LNCaP clone FGC (cell line): ENCODE data around the gene PARP14.

Experiments used
- DNase-seq: peaks from one replicate; pipeline ENCODE4 v3.0.0-alpha.2; 2011; ENCODE audit warnings: low read depth
- H3K4me3 ChIP-seq: 2 replicates; pipeline ENCODE4 v1.5.1; 2011; ENCODE audit warnings: mild to moderate bottlenecking, low read depth, low read length, control low read depth
- TF ChIP-seq, protein P1 (sequence below): IDR thresholded peaks from 2 replicates; pipeline ENCODE4 v1.5.1; 2012; ENCODE audit warnings: mild to moderate bottlenecking; ENCODE audit not compliant: control insufficient read depth, insufficient read depth; ENCODE audit errors: extremely low read depth

PARP14 gene

GRCh38 chr3:122671553-122671952 lies 9.1 kb upstream of the PARP14 start:
- TF ChIP-seq, protein P1, sequence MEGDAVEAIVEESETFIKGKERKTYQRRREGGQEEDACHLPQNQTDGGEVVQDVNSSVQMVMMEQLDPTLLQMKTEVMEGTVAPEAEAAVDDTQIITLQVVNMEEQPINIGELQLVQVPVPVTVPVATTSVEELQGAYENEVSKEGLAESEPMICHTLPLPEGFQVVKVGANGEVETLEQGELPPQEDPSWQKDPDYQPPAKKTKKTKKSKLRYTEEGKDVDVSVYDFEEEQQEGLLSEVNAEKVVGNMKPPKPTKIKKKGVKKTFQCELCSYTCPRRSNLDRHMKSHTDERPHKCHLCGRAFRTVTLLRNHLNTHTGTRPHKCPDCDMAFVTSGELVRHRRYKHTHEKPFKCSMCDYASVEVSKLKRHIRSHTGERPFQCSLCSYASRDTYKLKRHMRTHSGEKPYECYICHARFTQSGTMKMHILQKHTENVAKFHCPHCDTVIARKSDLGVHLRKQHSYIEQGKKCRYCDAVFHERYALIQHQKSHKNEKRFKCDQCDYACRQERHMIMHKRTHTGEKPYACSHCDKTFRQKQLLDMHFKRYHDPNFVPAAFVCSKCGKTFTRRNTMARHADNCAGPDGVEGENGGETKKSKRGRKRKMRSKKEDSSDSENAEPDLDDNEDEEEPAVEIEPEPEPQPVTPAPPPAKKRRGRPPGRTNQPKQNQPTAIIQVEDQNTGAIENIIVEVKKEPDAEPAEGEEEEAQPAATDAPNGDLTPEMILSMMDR: no peak
- DNase-seq: no peak
- no peak overlapping the region for H3K4me3 ChIP-seq

DNA sequence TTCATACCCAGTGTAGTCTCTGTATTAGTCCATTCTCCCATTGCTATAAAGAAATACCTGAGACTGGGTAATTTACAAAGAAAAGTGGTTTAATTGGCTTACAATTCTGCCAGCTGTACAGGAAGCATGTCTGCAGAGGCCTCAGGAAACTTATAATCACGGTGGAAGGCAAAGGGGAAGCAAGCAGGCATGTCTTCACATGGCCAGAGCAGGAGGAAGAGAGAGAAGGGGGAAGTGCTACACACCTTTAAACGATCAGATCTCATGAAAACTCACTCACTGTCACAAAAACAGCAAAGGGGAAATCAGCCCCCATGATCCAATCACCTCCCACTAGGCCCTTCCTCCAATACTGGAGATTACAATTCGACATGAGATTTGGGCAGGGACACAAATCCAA lies 6.3 kb upstream of the PARP14 start:
- no peak for DNase-seq
- H3K4me3 ChIP-seq: no peak overlapping the region
- TF ChIP-seq, protein P1: no peak

DNA sequence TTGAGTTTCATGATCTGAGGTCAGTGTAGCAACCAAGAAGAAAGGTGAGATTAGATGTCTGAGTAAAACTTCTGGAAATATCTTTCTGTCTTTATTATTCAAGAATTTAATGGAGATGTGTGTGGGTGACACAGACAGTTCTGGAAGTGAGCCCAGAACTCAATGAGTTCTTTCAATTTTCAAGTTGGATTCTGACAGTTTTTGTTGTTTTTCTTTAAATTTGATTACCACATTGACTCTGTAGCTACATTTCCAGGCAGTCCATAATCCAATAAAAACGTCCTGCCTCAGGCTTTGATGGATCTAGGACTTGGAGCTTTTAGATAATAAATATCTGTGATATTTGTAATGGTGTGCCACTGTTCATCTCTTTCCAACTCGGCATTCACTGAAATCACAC lies 3.9 kb upstream of the PARP14 start:
- no peak for DNase-seq
- TF ChIP-seq, protein P1: no peak
- no peak overlapping the region for H3K4me3 ChIP-seq

DNA sequence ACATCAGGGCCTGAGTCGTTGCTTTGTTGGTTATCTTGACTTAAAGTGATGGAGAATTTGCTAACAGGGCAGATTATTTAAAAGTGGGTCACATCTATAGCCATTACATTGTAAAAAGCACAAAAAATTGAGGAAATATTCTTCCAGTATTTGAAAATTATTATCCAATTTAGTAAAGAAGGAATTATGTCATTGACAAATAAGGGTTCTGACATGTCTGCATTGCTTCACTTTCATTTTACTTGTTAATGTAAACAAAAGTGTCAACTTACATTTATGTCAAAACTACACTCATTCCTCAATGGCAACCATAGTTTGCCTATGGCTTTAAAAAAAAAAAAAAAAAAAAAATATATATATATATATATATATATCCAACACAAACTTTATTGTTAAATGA lies 3.4 kb upstream of the PARP14 start:
- H3K4me3 ChIP-seq: no peak overlapping the region
- no peak for DNase-seq
- TF ChIP-seq, protein P1: no peak

DNA sequence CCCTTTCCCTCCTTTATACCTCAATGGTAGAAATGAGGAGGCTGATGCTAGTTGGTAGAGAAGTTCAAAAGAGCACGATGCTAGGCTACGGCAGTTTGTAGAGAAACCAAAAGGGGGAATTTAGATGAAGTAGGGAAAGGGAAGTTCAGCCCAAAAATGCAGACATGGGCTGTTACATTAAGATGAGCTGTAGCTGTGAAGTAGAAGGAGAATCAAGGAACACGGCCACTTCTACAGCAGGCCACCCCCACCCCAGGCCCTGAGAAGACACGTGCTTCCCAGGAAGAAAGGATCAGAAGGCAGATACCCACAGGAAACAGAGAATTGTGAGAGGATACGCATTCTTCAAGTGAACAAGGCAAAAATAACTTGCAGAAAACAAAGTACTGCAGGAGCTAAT lies 2.1 kb upstream of the PARP14 start:
- TF ChIP-seq, protein P1: no peak
- no peak for DNase-seq
- H3K4me3 ChIP-seq: no peak overlapping the region

DNA sequence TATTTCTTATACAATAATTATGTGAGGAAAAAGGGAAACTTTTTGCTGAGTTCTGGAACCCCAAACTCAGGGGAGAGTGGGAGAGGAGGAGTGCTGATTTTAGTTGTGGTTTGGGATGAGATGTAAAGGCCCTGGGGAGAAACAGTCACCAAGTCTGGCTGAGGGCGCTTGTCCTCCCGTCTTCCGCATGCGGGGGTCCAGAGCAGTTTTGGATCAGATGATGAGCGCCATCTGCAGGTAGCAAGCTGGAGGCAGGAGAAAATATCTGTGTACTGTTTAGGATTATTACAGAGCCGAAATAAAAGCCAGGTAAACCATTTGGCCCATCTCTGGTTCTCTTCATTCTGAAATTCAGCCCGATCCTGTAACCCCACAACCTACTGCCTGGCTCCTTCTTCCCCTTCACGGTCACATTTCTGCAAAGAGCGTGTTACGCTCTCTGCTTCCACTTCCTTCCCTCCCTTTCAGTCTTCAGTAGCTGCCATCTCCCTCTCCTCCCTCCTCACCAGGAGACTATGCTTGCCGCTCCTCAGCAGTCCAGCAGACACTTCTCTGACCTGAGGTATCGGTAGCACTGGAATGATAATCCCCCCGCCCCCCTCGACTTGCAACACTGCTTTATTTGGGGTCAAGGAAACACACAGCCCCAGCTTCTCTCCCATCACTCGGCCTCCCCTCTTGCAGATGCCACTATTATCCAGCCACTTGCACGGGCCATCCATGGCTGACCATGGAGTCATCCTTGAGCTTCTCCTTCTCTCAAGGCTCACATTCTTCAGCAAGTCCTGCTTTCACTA lies 1.4 kb upstream of the PARP14 start:
- no peak overlapping the region for H3K4me3 ChIP-seq
- DNase-seq: peak; percentile 25
- TF ChIP-seq, protein P1: peak; percentile 79
